Endodermal cell (in vitro differentiated cells): ENCODE results near the gene MGAT5B. TPM values are rescaled to one million over a fixed set of nuclear protein-coding genes. Genes with fewer than 3 reads are reported as not detected.

ENCODE experiments used
- DNase-seq: peaks from one replicate; pipeline ENCODE4 v3.0.0-alpha.2; 2017
- H3K27ac ChIP-seq: 2 replicates; pipeline ENCODE4 v1.5.1; 2013; ENCODE audit warnings: mild to moderate bottlenecking, low read depth, low read length, moderate library complexity
- H3K27me3 ChIP-seq: 2 replicates; pipeline ENCODE4 v1.6.1; 2013; ENCODE audit warnings: mild to moderate bottlenecking, low read length, moderate library complexity; ENCODE audit not compliant: insufficient read depth, control insufficient read depth, poor library complexity, severe bottlenecking
- H3K36me3 ChIP-seq: 2 replicates; pipeline ENCODE4 v1.7.0; 2013; ENCODE audit warnings: mild to moderate bottlenecking, low read length, moderate library complexity; ENCODE audit not compliant: control insufficient read depth, insufficient read depth
- H3K4me1 ChIP-seq: one replicate; pipeline ENCODE4 v1.7.0; 2013; ENCODE audit warnings: low read length; ENCODE audit not compliant: control insufficient read depth, insufficient read depth
- H3K4me3 ChIP-seq: 2 replicates; pipeline ENCODE4 v1.5.1; 2013; ENCODE audit warnings: mild to moderate bottlenecking, low read length, moderate library complexity
- H3K9ac ChIP-seq: 2 replicates; pipeline ENCODE4 v1.6.1; 2013; ENCODE audit warnings: mild to moderate bottlenecking, low read length, moderate library complexity; ENCODE audit not compliant: poor library complexity, severe bottlenecking; ENCODE audit errors: extremely low read depth
- H3K9me3 ChIP-seq: 2 replicates; pipeline ENCODE4 v1.6.1; 2013; ENCODE audit warnings: mild to moderate bottlenecking, low read length, moderate library complexity; ENCODE audit not compliant: control insufficient read depth
- H3K27ac Mint-ChIP-seq: 2 replicates; pipeline ENCODE4 v1.8.0; 2020; ENCODE audit warnings: mixed read lengths
- H3K27me3 Mint-ChIP-seq: 2 replicates; pipeline ENCODE4 v1.8.0; 2021; ENCODE audit warnings: mild to moderate bottlenecking, mixed read lengths; ENCODE audit not compliant: insufficient read depth
- H3K36me3 Mint-ChIP-seq: 2 replicates; pipeline ENCODE4 v1.8.0; 2020; ENCODE audit warnings: low read depth, mixed read lengths
- H3K4me1 Mint-ChIP-seq: 2 replicates; pipeline ENCODE4 v1.8.0; 2020; ENCODE audit warnings: mixed read lengths
- H3K4me3 Mint-ChIP-seq: 2 replicates; pipeline ENCODE4 v1.8.0; 2020; ENCODE audit warnings: mild to moderate bottlenecking, moderate library complexity, mixed read lengths
- H3K9me3 Mint-ChIP-seq: 2 replicates; pipeline ENCODE4 v1.8.0; 2020; ENCODE audit warnings: mild to moderate bottlenecking, mixed read lengths
- WGBS, 2 experiments: methylation state at CpG; one replicate each; pipeline versions ENCODE4 v1.1.5 to v1.1.7; 2013; ENCODE audit warnings: missing lambda C conversion rate in 2 of 2, mixed read lengths in 1 of 2; ENCODE audit not compliant: insufficient coverage in 1 of 2, insufficient read length in 1 of 2; 5-methylcytosine and 5-hydroxymethylcytosine counted together
- total RNA-seq, 2 donors: library from RNA; stranded (reverse); fragmentation: NEBNext Ultra II Directional in 1 of 2; extraction: Animal tissue kit (Norgen Biotek cat#: 25700) in 1 of 2; gene quantifications; 2 replicates in 1 of 2; 3 replicates in 1 of 2; pipeline ENCODE4 v1.2.1, GENCODE V29; 2021
- TF ChIP-seq, protein P1 (sequence below): fragments of 200-600 bp; sonication (generic); conservative IDR thresholded peaks from 2 replicates; pipeline ENCODE4 v1.5.0; 2021; ENCODE audit warnings: antibody characterized with exemption, mild to moderate bottlenecking

The MGAT5B gene
- total RNA-seq, 2 donors from 2014 or later = 2.9 to 3.3 TPM

DNA sequence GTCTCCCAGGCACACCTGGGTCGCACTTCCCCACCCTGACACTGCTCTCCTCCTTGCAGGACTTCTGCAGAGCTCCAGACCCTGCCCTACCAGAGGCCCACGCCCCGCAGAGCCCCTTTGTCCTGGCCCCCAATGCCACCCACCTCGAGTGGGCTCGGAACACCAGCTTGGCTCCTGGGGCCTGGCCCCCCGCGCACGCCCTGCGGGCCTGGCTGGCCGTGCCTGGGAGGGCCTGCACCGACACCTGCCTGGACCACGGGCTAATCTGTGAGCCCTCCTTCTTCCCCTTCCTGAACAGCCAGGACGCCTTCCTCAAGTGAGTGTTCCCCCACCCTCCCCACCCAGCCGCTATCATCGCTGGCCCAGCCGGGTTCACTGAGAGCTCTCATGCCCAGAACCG is 79.6 kb downstream of the MGAT5B start:
- no peaks in the 10 kb centered on the region for H3K4me1 ChIP-seq
- no peaks in the 10 kb centered on the region for H3K36me3 ChIP-seq
- Mint-ChIP-seq H3K27ac (no peak overlapping the region), H3K4me1 (peaks cover 2% of the 10 kb centered on the region), H3K4me3 (no peak overlapping the region), H3K9me3 (no peaks in the 10 kb centered on the region), H3K36me3 (no peaks in the 10 kb centered on the region), H3K27me3 (no peaks in the 10 kb centered on the region)
- DNase-seq = no peak
- H3K9ac ChIP-seq = no peak overlapping the region
- H3K27ac ChIP-seq = no peak overlapping the region
- WGBS, 2 experiments = 91 to 93% methylated on average over 8 to 17 of the region's 17 CpGs
- H3K9me3 ChIP-seq = no peaks in the 10 kb centered on the region
- no peak overlapping the region for H3K4me3 ChIP-seq
- no peaks in the 10 kb centered on the region for H3K27me3 ChIP-seq
- TF ChIP-seq, protein P1, sequence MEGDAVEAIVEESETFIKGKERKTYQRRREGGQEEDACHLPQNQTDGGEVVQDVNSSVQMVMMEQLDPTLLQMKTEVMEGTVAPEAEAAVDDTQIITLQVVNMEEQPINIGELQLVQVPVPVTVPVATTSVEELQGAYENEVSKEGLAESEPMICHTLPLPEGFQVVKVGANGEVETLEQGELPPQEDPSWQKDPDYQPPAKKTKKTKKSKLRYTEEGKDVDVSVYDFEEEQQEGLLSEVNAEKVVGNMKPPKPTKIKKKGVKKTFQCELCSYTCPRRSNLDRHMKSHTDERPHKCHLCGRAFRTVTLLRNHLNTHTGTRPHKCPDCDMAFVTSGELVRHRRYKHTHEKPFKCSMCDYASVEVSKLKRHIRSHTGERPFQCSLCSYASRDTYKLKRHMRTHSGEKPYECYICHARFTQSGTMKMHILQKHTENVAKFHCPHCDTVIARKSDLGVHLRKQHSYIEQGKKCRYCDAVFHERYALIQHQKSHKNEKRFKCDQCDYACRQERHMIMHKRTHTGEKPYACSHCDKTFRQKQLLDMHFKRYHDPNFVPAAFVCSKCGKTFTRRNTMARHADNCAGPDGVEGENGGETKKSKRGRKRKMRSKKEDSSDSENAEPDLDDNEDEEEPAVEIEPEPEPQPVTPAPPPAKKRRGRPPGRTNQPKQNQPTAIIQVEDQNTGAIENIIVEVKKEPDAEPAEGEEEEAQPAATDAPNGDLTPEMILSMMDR = no peak

DNA sequence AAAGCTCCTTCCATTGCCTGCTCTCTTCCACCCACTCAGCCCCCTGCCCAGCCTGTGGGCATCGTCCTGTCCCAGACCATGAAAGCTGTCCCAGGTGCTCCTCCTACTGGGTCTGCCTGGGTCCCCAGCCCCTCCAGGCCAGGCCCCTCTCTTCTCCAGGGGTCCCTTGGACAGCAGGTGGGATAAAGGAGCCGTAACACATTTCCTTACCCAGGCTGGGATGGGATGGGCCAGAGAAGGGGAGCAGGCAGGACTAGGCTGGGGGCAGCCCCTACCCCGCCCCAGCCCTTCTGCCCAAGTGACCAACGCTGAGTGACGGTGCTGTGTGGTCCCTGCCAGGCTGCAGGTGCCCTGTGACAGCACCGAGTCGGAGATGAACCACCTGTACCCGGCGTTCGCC is 80.1 kb downstream of the MGAT5B start:
- DNase-seq = no peak
- H3K4me1 Mint-ChIP-seq = no peaks in the 10 kb centered on the region
- no peaks in the 10 kb centered on the region for H3K9me3 ChIP-seq
- H3K27me3 Mint-ChIP-seq = no peaks in the 10 kb centered on the region
- no peaks in the 10 kb centered on the region for H3K36me3 ChIP-seq
- H3K9me3 Mint-ChIP-seq = no peaks in the 10 kb centered on the region
- H3K36me3 Mint-ChIP-seq = no peaks in the 10 kb centered on the region
- H3K4me3 Mint-ChIP-seq = no peak overlapping the region
- H3K4me3 ChIP-seq = no peak overlapping the region
- H3K4me1 ChIP-seq = no peaks in the 10 kb centered on the region
- H3K27ac Mint-ChIP-seq = no peak overlapping the region
- 93 to 95% methylated on average over 8 to 10 of the region's 10 CpGs for WGBS, 2 experiments
- H3K27ac ChIP-seq = no peak overlapping the region
- TF ChIP-seq, protein P1 = no peak
- no peaks in the 10 kb centered on the region for H3K27me3 ChIP-seq
- no peak overlapping the region for H3K9ac ChIP-seq

GRCh38 chr17:76948726-76949342 is 80.6 kb downstream of the MGAT5B start:
- H3K9ac ChIP-seq = no peak overlapping the region
- TF ChIP-seq, protein P1 = no peak
- H3K4me3 ChIP-seq = no peak overlapping the region
- H3K4me3 Mint-ChIP-seq = no peak overlapping the region
- no peaks in the 10 kb centered on the region for H3K27me3 ChIP-seq
- H3K9me3 ChIP-seq = no peaks in the 10 kb centered on the region
- H3K27me3 Mint-ChIP-seq = no peaks in the 10 kb centered on the region
- no peak overlapping the region for H3K27ac ChIP-seq
- H3K27ac Mint-ChIP-seq = no peak overlapping the region
- no peaks in the 10 kb centered on the region for H3K4me1 ChIP-seq
- H3K4me1 Mint-ChIP-seq = no peaks in the 10 kb centered on the region
- no peaks in the 10 kb centered on the region for H3K9me3 Mint-ChIP-seq
- 89 to 91% methylated on average over 7 to 27 of the region's 27 CpGs for WGBS, 2 experiments
- no peak for DNase-seq
- no peaks in the 10 kb centered on the region for H3K36me3 ChIP-seq
- no peaks in the 10 kb centered on the region for H3K36me3 Mint-ChIP-seq
